Renal cortex interstitium (tissue), 11 donors: ENCODE measurements around the gene GPLD1. TPM values are rescaled to one million over a fixed set of nuclear protein-coding genes. Genes with fewer than 3 reads are reported as not detected.
"Not testable (repeated sequence)": the region's sequence is repeated elsewhere in the genome, so short reads cannot be mapped to it uniquely, and the experiment has no call there.

ENCODE experiments used
- DNase-seq, 11 donors: peaks; one replicate each; pipeline ENCODE4 v3.0.0-alpha.2; 2013; ENCODE audit warnings: low read depth in 9 of 11, low spot score in 4 of 11; ENCODE audit errors: extremely low read depth in 1 of 11
- polyA plus RNA-seq, 3 donors: library from polyadenylated mRNA; unstranded; fragments of 120-200 nt; gene quantifications; one replicate each; pipeline ENCODE4 v1.2.1, GENCODE V29; 2013; ENCODE audit not compliant: insufficient read length in 3 of 3

GPLD1 gene
- polyA plus RNA-seq, 3 donors: 3.0 to 4.0 (median 3.7) TPM

- no peak for DNase-seq
Observed at GRCh38 chr6:24430086-24430485, 59.3 kb downstream of the GPLD1 start.

GRCh38 chr6:24429146-24429545 lies 60.2 kb downstream of the GPLD1 start:
- no peak for DNase-seq

GRCh38 chr6:24428615-24429014 lies 60.8 kb downstream of the GPLD1 start:
- no peak for DNase-seq

GRCh38 chr6:24426729-24427446 lies 62.5 kb downstream of the GPLD1 start:
- DNase-seq: no peak

- DNase-seq: no peak
Observed at GRCh38 chr6:24425091-24425490, 64.3 kb downstream of the GPLD1 start.

- DNase-seq: no peak
Observed at GRCh38 chr6:24419526-24419925, 69.9 kb downstream of the GPLD1 start.

- no peak for DNase-seq
Observed at GRCh38 chr6:24415753-24416152, 73.6 kb downstream of the GPLD1 start.

- not testable (repeated sequence) for DNase-seq
Observed at GRCh38 chr6:24414531-24414930, 74.8 kb downstream of the GPLD1 start.

- DNase-seq: no peak
Observed at GRCh38 chr6:24412294-24412693, 77.1 kb downstream of the GPLD1 start.

GRCh38 chr6:24410622-24411021 lies 78.8 kb downstream of the GPLD1 start:
- no peak for DNase-seq

- no peak for DNase-seq
Observed at GRCh38 chr6:24408719-24409410, 80.5 kb downstream of the GPLD1 start.

GRCh38 chr6:24405262-24405661 lies 84.1 kb downstream of the GPLD1 start:
- no peak for DNase-seq

GRCh38 chr6:24403501-24403824 lies 85.9 kb downstream of the GPLD1 start:
- DNase-seq: peak in 1 of 11 donors; percentile 17

GRCh38 chr6:24402697-24403500 lies 86.5 kb downstream of the GPLD1 start, which contains the start of gene MRS2:
TSS of gene MRS2 (plus strand) at chr6:24402936. CDS start at chr6:24403047, 111 bp downstream.
- peak; percentile 58 to 83 (median 76) for DNase-seq

- DNase-seq: no peak
Observed at GRCh38 chr6:24401458-24401857, 87.9 kb downstream of the GPLD1 start.

- not testable (repeated sequence) for DNase-seq
Observed at GRCh38 chr6:24400045-24401039, 89.0 kb downstream of the GPLD1 start.

- DNase-seq: no peak
Observed at GRCh38 chr6:24397631-24398030, 91.7 kb downstream of the GPLD1 start.

- DNase-seq: no peak
Observed at GRCh38 chr6:24396824-24397223, 92.6 kb downstream of the GPLD1 start.
